ENCODE data around the gene GRM1. TPM values are rescaled to one million over a fixed set of nuclear protein-coding genes. Genes with fewer than 3 reads are reported as not detected.

The GRM1 gene
- total RNA-seq, 1 donor from 2014 or later: 0.39 TPM

DNA sequence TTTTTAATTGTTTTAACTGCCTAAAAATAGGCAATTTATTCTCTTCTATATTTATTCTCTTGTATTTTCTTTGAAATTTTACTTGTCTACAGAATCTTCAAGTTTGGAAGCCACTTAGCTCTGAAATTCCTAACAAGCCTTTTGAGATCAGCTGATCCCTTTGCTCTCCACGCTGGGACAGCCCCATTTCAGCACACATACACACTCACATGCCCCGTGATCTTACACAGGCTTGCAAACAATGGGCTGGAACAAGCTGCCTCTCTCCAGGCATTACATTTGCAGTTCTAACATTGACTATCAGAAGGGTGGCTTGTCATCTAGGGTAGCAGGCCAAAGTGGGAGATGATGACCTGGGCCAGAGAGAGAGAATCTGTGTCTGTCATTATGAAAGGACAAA lies 452.7 kb downstream of the GRM1 start:
- Mint-ChIP-seq H3K27ac (no peak overlapping the region), H3K9me3 (no peaks in the 10 kb centered on the region), H3K4me3 (no peak overlapping the region), H3K4me1 (ENCODE audit: unreplicated experiment) (no peaks in the 10 kb centered on the region), H3K36me3 (no peaks in the 10 kb centered on the region), H3K27me3 (no peaks in the 10 kb centered on the region)
- TF ChIP-seq, protein P1, sequence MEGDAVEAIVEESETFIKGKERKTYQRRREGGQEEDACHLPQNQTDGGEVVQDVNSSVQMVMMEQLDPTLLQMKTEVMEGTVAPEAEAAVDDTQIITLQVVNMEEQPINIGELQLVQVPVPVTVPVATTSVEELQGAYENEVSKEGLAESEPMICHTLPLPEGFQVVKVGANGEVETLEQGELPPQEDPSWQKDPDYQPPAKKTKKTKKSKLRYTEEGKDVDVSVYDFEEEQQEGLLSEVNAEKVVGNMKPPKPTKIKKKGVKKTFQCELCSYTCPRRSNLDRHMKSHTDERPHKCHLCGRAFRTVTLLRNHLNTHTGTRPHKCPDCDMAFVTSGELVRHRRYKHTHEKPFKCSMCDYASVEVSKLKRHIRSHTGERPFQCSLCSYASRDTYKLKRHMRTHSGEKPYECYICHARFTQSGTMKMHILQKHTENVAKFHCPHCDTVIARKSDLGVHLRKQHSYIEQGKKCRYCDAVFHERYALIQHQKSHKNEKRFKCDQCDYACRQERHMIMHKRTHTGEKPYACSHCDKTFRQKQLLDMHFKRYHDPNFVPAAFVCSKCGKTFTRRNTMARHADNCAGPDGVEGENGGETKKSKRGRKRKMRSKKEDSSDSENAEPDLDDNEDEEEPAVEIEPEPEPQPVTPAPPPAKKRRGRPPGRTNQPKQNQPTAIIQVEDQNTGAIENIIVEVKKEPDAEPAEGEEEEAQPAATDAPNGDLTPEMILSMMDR (conservative IDR thresholded peaks at IDR 0.05): no peak
- no peak for DNase-seq (ENCODE audit: extremely low spot score, unreplicated experiment)

DNA sequence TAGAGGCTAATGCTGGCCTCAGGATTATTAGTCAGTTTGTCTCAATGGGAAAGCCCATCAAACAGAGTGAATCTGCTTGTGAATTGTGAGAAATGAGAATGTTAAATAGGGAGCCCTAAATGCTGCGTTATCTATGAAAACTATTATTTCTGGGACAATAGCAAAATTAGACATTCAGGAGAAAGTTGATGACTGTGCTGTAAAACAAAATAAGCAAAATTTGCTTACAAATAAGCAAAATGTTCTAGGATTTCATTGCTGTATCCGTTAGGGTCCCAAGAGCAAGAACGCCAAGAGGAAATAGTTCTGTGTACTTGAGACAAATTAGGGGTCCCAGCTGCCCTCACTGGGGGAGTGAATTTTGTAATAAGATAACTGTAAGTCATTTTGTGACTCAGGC lies 455.5 kb downstream of the GRM1 start:
- no peaks in the 10 kb centered on the region for H3K9me3 Mint-ChIP-seq
- no peak overlapping the region for H3K27ac Mint-ChIP-seq
- no peaks in the 10 kb centered on the region for H3K4me1 Mint-ChIP-seq (ENCODE audit: unreplicated experiment)
- H3K36me3 Mint-ChIP-seq: no peaks in the 10 kb centered on the region
- H3K27me3 Mint-ChIP-seq: no peaks in the 10 kb centered on the region
- TF ChIP-seq, protein P1 (conservative IDR thresholded peaks at IDR 0.05): no peak
- H3K4me3 Mint-ChIP-seq: no peak overlapping the region
- no peak for DNase-seq (ENCODE audit: extremely low spot score, unreplicated experiment)

Other genes starting within 250 kb of the GRM1 start
- 8.3 and 11.6 TPM in 2 replicates for gene FBXO30, start 214.3 kb upstream of the GRM1 start, total RNA-seq (ENCODE audit: low replicate concordance)
- 15.1 and 24.9 TPM in 2 replicates for gene SHPRH, start 64.7 kb upstream of the GRM1 start, total RNA-seq (ENCODE audit: low replicate concordance)